Dedifferentiated amniotic fluid mesenchymal stem cell (primary cell): ENCODE results near the gene SLC9B2.
A peak's percentile ranks its signal among the peaks of the same experiment; 100 is the strongest.

Experiments
- DNase-seq: peaks from one replicate; pipeline ENCODE4 v3.0.0-alpha.2; 2016; ENCODE audit errors: extremely low spot score

Gene SLC9B2, protein sequence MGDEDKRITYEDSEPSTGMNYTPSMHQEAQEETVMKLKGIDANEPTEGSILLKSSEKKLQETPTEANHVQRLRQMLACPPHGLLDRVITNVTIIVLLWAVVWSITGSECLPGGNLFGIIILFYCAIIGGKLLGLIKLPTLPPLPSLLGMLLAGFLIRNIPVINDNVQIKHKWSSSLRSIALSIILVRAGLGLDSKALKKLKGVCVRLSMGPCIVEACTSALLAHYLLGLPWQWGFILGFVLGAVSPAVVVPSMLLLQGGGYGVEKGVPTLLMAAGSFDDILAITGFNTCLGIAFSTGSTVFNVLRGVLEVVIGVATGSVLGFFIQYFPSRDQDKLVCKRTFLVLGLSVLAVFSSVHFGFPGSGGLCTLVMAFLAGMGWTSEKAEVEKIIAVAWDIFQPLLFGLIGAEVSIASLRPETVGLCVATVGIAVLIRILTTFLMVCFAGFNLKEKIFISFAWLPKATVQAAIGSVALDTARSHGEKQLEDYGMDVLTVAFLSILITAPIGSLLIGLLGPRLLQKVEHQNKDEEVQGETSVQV

DNA sequence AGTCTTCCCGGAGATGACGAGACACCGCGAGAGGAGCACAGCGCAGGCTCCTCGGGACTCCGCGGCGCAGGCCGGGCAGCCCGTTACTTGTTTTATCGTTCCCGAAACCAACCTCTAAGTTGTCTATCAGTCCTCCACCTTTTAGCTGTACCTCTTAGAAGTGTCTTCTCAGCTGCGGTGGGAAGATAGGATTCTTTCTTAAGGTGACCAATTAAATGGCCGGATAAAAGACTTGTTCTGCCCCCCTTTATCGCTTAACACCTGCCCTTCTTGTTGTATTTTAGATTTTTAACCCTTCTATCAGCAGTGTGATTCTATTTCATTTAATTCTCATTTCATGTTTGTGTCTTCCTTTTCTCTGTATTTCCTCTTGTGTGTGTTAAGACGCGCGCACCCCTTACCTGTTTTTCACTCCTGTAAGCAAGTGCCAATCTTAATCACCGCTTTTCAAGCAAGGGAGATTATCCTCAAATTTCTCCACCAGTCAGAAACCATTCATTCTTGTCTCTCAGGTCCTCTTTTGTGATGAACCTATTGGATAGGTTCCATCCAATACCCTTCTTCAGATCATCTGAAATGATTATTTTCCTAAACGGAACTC is at the start of gene SLC9B2:
Gene SLC9B2 (minus strand): TSS at position 15 of the 601 bp plus-strand sequence. CDS start 9,211 bp downstream, outside the sequence.
- peak; percentile 72 for DNase-seq

DNA sequence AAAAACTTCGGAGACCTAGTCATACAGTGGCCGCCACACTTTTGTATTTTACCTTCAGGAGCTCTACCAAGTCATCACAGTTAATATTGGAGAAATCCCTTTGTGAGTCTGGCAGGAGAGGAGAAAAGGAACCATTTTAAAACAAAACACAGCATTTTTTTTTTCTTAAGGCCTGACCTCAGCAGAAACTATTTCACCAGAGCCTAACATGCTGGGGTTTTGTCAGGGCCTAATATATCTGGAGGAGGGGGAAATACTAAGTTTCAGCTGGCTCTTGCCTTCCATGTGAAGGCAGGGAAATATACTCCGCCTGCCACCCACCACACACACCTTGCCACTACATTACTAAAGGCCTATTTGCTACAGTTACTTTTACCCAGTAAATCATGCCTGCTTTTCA is 49.6 kb upstream of the SLC9B2 start:
- DNase-seq, result no peak

DNA sequence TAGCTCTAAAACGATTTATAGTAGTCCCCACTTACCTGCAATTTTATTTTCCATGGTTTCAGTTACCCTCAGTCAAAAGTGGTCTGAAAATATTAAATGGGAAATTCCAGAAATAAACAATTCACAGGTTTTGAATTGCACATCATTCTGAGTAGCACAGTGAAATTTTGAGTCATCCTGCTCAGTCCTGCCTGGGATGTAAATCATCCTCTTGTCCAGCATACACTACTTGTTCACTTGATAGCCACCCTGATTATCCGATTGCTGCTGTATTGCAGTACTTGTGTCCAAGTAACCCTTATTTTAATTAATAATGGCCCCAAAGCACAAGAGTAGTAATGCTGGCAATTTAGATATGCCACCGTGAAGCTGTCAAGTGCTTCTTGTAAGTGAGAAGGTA is 46.6 kb upstream of the SLC9B2 start:
- DNase-seq, result no peak

DNA sequence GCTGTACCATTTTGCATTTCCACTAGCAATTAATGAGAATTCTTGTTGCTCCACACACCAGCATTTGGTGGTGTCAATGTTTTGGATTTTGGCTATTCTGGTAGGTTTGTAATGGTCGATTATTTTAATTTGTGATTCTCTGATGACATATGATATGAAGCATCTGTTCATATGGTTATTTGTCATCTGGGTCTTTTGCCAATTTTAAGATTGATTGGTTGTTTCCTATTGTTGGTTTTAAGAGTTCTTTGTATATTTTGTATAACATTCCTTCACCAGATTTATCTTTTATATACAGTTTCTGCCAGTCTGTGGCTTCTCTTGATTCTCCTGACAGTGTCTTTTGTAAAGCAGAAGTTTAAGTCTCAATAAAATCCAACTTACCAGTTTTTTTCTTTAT is 41.6 kb upstream of the SLC9B2 start:
- DNase-seq, result no peak

DNA sequence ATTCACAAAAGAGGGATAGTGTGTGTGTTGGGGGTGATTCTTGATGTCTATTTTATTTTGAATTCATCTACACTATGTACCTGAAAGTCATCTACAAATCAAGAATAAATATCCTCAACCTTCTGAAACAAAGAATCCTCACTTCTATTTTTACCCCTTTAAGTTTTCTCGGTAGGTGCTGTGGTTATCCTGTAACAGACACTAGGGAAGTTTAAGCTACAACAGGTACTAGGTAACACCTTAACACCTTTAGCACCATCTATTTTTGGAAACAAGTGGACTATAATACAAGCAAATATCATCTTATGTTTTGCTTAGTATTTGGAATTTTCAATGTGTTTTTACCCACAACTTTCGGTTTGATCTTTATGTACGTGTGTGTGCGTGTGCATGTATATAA is 35.0 kb upstream of the SLC9B2 start:
- no peak for DNase-seq

DNA sequence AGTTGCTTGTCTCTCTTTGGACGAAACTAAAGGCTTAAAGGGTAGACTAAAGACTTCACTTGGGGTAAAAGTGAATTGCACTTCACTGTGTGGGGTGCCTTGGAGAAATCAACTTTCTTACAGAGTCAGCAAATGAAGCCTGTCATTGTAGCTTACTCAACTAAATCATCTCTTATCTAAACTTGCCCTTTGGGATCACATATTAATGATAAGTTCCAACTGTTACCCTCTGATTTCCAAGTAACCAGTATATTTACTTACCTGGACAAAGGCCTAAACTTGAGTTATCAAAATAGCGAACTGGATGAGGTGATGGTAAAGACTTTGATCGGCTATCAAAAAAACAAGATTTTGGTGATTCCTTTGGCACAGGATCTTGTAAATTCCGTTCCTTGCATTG is 32.0 kb upstream of the SLC9B2 start:
- DNase-seq, result no peak

DNA sequence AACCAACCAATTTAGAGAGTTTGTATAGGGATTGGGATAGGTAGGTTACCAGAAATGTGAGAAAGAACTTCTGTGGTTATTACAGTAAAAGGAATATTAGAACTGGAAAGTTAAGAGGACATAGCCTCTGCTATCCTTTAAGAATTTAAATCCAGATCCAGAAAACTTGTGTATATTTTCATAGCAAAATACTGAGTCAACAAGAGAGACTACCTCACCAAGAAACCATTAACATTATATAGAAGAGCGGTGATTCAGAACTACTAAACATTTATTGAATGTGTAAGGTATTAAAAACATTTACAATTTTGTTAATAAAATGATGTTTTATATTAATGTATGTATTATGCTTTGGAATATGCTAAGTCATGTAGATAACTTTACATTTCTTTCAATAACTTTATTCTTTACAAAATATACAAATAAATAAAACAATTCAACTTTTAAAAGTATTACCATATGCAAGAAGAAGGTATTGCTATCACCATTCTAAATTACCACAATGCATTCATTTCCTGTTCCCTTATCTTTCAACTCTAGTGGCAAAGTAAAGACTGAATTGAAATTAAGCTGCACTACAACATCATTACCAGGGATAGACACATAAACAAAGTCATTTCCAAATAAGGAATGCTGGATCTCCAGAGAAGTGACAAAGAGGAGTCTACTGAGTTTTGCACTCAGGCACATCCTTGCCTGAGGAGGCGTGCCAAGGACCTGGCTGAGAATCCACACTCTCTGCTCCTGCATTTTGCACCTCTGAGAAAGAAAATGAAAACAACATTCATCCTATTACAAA is 29.2 kb upstream of the SLC9B2 start:
- no peak for DNase-seq

DNA sequence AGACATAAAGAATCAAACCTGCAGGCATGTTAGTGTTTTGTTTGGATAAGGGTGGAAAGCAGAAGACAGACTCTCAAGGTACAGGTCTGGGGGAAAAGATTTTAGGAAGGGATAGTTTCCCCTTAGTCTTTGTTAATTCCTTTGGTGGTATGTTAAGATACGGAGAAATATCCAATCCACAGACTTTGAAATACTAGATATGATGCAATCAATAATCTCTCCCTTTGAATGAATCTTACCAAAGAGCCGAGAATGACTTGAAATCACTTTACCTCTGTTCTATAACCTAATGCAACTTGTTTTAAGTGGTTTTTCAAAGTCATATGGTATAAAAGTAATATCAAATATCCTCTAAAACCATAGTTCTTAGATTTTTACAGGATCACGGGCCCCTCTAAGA is 28.3 kb upstream of the SLC9B2 start:
- DNase-seq, result no peak

DNA sequence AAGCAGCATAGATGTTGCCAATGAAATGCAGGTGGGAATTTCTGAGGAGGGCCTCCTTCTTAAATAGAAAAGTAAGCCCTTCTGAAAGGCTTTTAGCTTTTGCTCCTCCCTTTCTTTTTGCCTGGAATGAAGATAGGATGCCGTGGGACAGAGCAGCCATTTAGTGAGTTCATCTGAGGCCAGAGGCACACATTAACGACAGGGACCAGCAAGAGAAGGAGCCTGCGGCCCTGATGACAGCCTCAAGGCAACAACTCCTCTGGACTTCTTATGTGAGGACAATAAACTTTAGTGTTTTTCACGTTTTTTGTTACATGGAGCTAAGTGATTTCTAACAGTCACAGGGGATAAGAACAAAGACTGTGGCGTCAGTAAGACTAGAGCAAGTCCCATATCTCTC is 24.1 kb upstream of the SLC9B2 start:
- no peak for DNase-seq

DNA sequence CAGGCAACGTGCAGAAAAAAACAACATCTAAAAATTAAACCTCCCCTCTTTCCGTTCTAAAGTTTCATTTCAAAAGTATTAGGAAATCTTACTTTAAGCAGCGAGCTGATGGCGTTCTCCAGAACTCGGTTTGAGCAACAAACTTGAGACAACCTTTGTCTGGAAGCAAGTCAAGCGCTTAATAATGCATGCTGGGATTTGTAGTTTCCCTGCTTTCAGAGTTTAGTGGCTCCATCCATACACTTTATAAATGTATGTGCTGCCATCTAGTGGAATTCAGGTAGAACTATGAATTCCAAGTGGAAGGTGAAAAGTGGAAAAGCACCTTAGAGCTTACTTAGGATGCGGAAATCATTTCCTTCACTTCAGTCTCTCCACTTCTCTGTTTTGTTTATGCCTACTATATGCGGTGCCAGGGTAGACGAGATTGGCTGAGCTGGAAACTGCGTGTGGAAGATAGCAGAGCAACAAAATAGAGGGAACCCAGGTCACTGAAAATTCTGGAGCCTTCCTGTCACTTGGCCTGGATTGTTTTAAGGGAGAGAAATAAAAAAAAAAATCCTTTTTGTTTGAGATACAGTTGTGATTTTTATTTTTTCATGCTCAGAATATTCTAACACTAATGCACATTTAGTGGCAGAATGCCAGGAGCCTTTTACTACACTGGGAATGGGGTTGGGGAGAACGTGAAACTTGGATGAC is 23.3 kb upstream of the SLC9B2 start, which contains the start of gene BDH2:
Gene BDH2 (minus strand): TSS at position 144 of the 702 bp plus-strand sequence. CDS start 3,580 bp downstream, outside the sequence.
- DNase-seq, result peak; percentile 98

DNA sequence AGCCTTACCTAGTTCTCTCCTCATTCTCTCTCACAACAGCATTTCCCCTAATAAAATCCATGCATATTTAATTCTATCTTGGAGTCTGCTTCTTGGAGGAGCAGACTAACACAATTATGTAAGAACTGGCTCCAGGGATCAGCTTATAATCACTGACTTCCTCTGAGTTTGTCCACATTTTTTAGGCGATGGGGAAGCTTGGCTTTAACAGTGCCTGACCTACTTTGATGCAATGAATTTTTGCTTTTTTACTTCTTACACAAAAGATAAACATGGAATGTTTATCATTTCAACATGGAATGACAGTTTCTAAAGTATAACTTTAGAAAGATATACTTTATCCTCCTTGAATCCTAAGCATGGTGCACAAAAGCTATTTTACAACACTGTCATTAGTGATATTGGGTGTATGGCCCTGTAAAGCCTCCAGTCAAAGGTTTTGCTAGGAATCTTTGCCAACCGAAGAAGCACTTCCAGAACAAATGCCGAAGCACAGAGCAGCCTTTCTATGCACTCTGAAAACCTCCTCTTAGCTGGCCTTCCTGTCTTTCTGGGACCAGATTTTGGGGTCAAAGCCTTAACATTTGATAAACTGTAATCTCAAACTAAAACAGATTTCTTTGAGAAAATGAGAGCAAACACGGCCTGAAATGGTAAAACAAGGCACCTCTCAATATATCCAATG is 22.3 kb upstream of the SLC9B2 start:
- no peak for DNase-seq

DNA sequence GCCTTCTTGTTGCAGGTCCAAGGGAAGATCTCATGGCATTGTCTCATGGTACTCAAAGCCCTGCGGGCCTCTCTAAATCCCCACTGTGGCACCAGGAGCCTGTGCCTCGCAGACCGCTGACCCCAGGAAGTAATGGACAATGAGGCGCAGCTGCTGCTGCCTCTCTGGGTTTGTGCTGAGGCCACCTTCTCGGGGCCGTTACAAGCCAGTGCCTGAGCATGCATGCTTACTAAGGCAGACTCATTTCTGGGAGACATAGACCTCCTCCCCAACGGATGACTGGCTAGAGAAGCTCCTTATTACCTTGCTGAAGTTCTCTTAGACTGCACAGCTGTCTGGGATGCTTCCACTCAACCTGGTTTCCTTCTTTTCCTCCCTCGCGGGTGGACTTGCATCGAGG is 21.8 kb upstream of the SLC9B2 start:
- DNase-seq, result no peak

DNA sequence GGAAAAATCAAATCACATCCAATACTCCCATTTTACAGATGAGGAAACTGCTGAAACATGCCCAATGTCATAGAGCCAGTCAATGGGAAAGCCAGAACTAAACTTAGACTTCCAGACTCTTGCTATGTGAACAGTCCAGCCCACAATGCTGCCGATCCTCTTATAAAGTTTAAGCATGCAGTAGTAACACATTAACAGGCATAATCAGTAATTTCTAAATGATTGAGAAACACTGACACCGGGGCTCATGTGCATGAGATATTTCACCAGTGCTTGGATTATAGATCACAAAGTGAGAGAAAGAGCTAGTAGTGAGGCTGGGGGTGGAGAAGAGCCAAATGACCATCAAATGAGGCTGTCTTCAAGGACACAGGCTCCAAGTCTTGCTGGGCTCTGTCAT is 20.6 kb upstream of the SLC9B2 start:
- no peak for DNase-seq

DNA sequence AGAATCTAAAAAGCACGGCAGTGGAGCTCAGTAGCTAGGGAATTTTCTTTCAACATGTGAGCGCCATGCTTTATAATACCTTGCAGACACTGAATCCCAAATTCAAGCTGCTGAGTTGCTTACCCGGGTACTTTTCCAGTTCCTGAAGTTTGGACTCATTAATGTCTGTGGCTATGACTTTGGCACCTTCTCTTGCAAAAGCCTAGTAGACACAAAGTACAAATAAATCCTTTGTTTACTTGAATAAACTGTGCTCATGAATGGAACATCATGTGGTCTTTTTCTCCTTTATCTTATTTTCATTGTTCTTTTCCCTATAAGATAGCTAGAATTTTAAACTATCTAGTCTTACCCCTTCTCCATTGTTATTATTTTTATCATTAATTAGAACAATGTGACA is 18.5 kb upstream of the SLC9B2 start:
- no peak for DNase-seq

DNA sequence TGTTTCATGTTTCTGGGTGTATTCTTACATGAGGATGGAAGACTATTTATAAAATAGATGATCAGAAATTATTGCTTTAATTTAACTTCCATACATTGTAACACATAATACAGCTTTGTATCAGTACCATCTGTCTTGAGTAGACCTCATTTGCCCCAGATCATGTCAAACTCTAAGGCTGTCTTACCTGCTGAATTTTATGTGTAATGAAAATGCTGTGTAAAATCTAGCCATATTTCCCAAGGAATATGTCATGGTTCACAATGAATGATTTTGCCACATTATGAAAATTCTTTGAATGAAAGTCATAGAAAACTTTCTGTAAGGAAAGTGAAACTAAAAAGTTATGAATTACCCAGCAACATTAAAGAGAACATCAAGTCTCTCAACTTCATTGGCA is 15.7 kb upstream of the SLC9B2 start:
- no peak for DNase-seq

DNA sequence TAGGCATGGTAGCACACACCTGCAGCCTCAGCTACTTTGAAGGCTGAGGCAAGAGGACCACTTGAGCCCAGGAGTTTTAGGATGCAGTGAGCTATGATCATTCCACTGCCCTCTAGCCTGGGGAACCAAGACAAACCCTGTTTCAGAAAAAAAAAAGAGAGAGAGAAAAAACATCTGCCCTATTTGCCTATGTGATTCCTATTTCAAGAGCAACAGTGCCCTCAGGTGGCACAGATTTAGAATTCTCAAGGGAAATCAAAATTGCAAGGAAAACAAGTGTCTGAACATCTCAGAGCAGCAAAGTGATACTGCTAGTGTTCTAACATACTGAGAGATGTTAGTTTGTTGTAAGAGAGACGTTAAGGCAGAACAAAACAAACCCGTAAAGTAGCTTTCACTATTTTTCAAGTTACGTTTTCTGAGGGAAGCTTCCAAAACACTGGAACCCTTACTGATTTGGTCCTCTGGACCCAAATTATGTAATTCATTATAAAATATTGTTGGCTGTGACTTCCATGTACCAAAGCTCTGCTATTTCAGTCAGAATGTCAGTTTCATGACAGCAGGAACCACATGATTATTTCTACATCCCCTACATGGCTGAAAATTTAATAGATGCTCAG is 15.2 kb upstream of the SLC9B2 start:
- peak; percentile 54 for DNase-seq

DNA sequence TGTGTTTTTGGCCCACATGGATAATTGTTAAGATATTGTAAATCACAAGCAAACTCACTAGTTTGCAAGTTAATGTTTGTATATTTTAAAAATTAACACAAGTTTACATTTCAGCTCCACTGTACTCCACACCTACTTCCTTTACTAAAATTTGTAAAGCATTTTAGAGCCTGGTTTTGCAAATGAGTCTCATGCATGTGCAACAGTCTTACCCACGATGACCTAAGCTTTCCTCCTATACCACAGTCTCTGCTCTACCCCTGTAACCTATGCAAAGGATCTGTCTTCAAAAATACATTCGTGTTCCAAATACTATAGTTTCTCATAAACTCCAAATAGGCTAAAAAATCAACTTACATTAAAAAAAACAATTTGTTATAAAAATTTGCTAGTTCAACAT is 12.9 kb upstream of the SLC9B2 start:
- no peak for DNase-seq

DNA sequence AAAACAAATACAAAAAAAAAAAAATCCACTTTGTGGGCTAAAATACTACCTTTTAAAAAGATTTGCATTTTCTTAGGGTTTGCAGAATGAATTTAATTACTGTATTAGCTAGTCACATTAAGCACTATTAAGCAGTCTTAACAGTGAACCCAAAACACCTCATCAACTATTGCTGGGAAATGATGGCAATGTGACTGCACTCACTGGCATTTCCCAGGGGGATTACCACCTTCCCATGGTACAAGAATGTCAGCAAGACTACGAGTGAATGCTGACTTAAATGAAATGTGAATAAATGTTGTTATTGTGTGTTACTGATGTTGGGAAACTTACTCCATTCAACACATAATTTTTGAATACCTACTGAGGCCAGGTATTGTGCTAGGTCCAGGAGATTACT is 10.0 kb upstream of the SLC9B2 start:
- no peak for DNase-seq

DNA sequence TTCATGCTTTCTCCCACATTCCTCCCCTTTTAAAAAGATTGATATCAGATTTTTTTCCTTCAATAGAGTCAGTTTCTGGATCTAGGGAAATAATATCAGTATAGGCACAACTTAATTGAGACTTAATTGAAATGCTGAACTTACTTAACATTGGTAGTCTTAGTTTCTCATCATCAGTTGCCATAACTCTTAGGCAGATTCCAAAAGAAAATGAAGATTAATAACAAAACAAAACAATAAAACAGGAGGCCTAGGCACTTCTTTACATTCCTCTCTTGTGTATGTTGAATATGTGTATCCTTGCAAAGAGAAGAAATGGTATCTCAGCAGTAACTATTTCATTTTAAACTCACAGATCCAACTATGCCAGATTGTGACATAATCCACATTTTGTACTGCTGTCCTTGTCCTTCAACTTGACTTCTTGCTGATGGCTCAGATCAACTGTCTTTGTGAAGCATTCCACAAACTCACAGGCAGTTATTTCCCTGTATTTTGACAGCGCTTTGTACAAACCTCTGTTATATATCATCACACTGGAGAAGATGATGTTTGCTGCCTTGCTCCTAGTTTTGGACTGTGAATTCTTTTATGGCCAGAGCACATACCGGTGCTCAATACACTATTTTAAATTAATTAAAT is 9.1 kb upstream of the SLC9B2 start:
- DNase-seq, result no peak

DNA sequence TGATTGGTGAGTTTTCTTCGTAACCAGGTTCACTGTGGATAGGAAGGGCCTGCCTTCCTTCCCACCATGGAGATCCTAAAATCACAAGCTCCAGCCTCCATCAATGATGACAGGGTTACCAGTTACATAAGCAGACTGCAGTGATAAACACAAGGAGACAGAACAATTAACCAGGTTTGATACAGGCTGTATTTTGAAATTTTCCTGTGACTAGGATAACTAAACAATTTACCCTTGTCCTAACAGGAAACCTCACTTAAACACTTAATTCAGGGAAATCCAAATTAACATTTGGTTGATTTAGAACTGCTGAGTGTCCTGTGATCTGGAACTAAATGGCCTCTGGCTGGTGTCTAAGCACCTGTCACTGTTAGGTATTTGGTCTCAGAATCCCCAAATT is 3.1 kb upstream of the SLC9B2 start:
- DNase-seq, result no peak
